Cortex of kidney (tissue), 1 donor: Measurements from ENCODE around the gene ZNF451.
"Not testable (repeated sequence)": the region's sequence is repeated elsewhere in the genome, so short reads cannot be mapped to it uniquely, and the experiment has no call there.

Experiments
- DNase-seq: peaks from one replicate; lab custom pipeline; 2025; lab: John Stamatoyannopoulos, UW

ZNF451 gene, protein sequence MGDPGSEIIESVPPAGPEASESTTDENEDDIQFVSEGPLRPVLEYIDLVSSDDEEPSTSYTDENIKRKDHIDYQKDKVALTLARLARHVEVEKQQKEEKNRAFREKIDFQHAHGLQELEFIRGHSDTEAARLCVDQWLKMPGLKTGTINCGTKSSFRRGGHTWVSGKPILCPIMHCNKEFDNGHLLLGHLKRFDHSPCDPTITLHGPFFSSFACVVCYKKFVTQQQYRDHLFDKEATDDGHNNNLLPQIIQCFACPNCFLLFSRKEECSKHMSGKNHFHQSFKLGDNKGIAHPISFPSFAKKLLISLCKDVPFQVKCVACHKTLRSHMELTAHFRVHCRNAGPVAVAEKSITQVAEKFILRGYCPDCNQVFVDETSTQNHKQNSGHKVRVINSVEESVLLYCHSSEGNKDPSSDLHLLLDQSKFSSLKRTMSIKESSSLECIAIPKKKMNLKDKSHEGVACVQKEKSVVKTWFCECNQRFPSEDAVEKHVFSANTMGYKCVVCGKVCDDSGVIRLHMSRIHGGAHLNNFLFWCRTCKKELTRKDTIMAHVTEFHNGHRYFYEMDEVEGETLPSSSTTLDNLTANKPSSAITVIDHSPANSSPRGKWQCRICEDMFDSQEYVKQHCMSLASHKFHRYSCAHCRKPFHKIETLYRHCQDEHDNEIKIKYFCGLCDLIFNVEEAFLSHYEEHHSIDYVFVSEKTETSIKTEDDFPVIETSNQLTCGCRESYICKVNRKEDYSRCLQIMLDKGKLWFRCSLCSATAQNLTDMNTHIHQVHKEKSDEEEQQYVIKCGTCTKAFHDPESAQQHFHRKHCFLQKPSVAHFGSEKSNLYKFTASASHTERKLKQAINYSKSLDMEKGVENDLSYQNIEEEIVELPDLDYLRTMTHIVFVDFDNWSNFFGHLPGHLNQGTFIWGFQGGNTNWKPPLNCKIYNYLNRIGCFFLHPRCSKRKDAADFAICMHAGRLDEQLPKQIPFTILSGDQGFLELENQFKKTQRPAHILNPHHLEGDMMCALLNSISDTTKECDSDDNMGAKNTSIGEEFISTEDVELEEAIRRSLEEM

DNA sequence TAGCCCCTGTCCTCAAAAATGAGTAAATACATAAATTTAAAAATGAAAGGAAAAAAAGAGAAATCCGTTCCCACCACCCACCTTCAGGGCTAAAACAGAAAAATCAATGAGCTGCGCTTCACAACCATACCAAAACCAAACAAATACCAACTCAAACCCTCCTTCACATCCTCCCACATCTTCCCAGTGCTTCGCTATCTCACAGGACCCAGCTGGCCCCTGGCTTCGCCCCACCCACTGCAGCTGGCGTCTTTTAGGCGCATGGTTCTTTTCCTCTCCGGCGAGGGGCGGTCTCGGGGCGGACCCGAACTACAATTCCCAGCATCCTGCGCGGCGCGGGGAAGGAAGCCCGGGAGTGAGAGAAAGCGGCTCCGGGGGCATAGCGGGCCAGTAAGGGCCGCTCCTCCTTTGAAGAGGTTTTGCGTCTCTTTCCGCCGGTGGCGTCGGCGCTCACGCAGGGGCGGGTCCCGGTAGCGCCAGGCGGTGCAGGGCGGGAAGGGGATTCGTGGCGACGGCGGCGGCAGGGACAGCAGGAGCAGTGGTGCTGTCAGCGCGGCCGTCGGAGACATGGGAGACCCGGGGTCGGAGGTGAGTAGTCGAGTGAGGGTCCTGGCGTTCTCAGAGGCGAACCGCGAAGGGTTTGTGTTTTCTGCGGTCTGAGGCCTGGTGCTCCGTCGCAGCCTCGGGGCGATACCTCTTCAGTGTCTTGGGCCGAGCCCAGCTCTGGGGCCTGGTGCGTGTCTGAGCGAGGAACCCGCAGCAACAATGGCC is at the start of gene ZNF451:
Gene ZNF451 (plus strand): TSS at position 502 of the 771 bp plus-strand sequence. CDS start 66 bp downstream, at position 568.
- peak; percentile 44 for DNase-seq

DNA sequence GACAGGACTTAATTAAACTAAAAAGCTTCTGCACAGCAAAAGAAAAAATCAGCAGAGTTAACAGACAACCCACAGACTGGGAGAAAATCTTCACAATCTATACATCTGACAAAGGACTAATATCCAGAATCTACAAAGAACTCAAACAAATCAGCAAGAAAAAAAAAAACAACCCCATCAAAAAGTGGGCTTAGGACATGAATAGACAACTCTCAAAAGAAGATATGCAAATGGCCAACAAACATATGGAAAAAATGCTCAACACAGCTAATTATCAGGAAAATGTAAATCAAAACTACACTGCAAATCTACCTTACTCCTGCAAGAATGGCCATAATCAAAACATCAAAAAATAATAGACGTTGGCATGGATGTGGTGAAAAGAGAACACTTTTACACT is 45.9 kb upstream of the ZNF451 start:
- DNase-seq, result not testable (repeated sequence)

DNA sequence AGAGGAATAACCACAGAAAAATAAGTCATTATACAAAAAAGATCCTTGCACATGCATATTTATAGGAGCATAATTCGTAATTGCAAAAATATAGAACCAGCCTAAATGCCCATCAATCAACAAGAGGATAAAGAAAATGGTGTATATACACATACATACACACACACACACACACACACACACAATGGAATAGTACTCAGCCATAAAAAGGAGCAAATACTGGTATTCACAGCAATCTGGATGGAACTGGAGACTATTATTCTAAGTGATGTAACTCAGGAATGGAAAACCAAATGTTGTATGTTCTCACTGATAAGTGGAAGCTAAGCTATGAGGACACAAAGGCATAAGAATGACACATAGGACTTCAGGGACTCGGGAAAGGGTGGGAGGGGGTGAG is 45.4 kb upstream of the ZNF451 start:
- DNase-seq, result no peak

DNA sequence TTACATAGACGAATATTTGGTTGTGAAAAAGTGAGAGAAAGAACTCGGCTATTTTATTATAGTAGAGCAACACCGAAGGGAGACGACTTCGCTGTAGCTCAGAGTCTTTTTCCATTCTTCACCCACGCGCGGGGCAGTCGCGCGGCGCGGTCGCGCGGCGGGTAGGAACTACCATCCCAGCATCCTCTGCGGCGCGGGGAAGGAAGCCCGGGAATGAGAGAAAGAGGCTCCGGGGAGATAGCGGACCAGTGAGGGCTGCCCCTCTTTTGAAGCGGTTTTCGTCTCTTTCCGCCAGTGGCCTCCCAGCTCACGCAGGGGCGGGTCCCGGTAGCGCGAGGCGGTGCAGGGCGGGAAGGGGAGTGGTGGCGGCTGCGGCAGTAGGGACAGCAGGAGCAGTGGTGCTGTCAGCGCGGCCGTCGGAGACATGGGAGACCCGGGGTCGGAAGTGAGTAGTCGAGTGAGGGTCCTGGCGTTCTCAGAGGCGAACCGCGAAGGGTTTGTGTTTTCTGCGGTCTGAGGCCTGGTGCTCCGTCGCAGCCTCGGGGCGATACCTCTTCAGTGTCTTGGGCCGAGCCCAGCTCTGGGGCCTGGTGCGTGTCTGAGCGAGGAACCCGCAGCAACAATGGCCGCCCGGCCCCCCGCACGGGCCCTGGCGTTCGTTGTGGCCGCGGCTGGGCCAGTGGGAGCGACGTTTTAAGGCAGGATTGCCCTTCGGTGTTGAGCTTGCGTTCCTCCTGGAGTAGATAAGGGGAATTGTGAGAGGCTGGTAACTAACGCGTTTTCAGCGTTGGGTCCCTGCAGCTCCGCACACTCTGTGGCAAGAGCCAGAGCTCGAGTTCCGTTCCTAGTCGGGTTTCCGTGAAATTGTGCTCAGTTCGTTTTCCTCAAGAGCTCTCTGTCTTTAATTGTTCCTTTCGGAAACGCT is 43.4 kb upstream of the ZNF451 start, which contains the start of gene KIAA1586:
Gene KIAA1586 (plus strand): TSS at position 362 of the 925 bp plus-strand sequence. CDS start 63 bp downstream, at position 425.
- peak; percentile 9 for DNase-seq

DNA sequence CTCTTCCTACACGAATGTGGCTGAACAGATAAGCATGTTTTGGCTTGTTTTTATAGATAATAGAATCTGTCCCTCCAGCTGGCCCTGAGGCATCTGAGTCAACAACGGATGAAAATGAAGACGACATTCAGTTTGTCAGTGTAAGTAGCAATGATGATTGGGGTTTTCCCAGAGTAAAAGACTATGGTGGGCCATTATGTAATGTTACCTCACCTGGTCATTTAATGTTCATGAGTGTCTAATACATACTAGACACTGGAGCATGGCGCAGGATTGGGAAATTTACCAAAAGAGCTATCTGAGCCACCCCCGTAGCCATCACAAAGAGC is 42.8 kb upstream of the ZNF451 start:
- not testable (repeated sequence) for DNase-seq

DNA sequence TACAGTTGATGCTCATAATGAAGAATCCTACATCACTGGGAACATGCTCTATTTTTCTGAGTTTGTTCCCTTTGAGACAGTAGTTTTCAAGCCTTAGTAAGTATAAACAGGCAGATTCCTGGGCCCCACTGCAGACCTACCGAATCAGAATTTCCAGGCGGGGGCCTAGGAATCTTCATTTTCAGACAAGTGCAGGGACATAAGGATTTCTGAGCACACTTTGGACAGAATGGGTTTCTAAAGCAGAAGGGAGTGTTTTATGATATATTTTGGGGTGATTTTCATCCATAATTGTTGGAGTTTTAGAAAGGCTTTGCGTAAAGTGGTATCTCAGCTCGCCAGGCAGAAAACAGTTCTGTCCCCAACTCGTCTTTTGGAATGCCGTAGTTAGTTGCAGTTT is 42.1 kb upstream of the ZNF451 start:
- DNase-seq, result not testable (repeated sequence)

DNA sequence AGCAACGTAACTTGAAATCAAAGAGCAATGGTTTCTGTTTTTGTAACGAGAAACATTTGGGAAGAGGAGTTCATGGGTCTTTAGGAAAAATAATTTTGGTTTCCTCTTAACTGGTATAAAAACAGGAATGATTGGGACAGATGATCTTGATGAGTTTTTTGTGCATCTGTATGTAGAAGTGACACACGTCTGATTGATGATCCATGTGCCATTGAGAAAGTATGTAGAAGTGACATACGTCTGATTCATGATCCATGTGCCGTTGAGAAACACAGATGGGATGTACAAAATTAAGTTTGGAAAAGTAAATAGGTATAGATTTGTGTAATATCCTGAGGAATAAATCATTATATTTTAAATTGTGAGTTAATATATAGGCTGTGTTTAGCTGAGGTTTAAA is 41.4 kb upstream of the ZNF451 start:
- DNase-seq, result no peak

DNA sequence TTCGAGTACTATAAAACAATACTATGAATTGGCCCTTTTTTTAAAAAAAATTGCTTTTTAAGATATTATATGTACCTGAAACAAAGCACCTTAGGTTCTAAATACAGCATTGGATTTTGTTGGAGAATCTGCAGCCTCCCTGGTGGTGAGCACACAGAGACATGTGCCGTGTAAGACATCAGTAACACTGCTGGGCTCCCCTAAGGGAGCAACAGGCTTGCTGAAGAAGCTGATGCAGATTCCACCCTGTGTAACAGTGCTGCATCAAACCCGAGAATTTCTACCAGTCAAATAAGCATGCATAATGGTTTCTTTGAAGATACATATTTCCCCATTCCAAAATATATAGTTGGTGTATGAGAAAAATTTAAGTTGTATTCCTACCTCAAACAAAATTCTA is 26.1 kb upstream of the ZNF451 start:
- DNase-seq, result no peak

DNA sequence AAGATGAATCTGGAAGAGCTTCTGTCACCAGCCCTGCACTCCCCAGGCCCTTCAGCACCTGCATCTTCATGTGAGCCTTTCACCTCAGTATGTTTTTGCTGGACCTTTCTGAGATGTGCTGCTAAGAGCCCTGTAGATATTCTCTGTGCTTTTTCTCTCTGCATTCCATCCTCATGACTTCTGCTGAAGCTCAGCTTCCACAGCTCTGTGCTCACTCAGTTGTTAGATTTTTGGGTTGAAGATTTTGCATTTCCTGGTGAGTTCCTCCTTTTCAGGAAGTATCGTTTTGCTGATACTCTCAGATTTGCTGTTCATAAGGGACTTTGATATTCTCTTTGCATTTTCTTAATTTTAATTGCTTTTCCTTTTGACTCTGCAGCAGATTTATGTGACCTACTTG is 25.2 kb upstream of the ZNF451 start:
- DNase-seq, result no peak

DNA sequence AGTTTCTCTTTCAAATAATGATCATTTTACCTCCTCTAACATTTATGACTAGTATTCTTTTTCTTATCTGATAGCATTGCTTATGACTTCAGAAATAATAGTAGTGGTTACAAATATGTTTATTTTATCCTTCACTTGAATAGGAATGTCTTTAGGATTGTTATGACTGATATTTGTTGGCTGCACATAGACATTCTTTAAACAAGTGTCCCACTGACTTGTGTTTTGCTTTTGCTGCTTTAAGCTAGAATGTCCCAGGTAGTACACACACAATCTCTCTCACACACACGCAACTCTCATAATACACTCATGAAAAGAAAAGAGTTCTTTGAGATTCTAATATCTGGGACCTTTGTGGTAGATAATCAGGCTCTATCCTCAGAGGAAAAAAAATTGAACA is 21.9 kb upstream of the ZNF451 start:
- DNase-seq, result no peak

DNA sequence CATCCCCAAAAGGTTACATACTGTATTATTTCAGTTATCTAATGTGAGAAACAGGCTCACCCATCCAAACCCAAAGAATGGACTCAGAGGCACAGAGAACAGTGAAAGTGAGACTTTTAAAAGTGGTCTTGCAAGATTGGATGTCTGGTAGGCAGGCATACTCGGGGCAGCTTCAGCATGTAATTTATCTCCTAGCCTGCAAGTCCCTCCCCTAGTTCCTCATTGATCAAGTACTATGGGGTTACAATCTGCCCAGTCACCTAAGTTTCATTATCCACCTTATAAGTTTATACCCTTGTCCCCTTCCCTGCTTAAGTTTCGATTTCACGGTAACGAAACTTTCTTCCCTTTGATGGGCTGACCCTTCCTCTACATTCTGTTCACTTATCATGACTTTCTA is 20.8 kb upstream of the ZNF451 start:
- no peak for DNase-seq

DNA sequence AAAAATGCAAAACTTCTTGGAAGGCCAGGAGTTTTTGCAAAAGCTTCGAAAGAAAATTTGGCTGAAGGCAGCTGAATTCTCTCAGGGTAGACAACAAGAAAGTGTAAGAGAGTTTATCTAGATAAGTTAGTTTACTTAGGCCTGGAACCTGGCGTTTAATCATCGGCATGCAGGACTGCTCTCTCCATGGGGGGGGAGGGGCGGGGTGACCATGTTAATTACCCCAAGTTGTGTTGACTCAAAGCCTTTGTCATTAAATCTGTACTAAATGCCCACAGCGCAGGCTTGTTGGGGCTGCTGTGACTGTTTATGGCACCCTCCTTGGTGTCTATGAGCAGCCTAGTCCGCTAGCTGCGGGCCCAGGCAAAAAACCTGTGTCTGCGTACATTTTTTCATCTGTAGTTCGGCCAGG is 20.1 kb upstream of the ZNF451 start:
- DNase-seq, result no peak

DNA sequence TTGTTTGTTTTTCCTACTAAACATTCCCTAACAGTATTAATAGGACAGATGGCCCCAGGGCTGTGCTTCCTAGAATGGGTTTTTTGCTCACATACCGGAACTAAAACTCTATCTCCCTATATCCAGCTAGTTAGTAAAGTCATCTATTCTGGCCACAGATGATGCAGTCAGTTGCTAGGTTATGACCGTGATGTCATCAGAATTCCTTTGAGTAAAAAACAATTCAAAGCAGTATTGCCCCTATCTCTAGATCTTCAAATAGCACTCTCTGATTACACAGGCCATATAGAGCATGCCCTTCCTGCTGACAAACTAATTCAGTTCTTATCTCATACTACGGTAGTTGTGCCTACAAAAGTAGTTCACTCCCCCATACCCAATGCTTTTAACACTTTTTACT is 17.9 kb upstream of the ZNF451 start:
- no peak for DNase-seq

DNA sequence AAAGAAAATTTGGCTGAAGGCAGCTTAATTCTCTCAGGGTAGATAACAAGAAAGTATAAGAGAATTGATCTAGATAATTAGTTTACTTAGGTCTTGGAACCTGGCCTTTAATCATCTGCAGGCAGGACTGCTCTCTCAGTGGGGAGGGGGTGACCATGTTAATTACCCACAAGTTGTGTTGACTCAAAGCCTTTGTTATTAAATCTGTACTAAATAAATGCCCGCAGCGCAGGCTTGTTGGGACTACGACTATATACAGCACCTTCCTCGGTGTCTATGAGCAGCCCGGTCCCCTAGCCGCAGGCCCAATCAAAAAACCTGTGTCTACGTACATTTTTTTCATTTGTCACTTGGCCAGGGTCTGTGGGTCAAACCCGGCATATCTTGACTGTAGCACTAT is 15.6 kb upstream of the ZNF451 start:
- DNase-seq, result no peak

DNA sequence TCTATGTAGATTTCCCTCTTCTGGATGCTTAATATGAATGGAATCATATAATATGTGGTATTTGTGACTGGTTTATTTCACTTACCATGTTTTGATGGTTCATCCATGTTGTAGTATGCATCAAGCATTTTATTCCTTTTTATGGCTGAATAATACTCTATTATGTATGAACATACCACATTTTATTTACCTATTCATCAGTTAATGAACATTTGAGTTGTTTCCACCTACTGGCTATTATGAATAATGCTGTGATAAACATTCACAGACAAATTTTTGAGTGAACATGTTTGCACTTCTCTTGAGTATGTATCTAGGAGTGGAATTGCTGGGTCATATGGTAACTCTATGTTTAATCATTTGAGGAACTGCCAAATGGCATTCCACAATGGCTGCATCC is 14.9 kb upstream of the ZNF451 start:
- no peak for DNase-seq

DNA sequence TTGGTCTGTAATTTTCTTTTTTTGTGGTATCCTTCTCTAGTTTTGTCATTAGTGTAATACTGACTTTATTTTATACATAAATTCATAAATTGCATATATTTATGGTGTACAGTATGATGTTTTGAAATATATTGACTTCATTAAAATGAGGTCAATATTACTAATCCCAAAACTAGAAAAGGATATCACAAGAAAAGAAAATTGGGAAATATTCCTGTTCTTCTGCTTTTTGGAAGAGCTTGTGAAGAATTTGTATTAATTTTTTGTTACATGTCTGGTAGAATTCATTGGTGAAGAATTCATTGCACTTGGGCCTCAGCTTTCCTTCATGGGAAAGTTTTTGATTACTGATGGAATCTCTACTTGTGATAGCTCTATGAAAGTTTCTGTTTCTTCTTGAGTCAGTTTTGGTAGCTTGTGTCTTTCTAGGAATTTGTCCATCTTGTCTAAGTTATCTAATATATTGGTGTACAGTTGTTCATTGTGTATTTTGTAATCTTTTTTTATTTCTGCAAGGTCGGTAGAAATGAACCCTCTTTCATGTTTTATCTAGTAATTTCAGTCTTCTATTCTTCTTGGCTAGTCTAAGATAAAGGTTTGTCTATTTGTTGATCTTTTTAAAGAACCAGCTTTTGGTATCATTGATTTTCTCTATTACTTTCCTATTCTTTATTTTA is 11.3 kb upstream of the ZNF451 start:
- DNase-seq, result no peak

DNA sequence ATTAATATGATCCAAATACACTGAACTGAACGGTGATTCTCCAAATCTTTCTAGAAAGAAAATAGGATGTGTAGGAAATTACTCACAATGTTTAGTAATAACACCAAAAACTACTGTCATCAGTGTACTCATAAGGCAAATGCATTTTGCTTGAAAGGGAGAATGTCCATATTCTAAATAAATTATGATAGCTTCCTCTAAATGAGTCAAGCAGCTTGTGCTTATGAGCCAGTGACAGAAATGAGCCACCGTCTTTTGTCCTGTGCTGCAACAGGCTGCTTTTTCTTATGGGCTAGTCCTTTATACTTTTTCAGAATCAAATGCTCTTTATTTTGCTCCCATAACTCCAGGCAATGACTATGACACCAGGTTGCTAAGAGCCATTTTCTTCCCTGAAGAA is 4.5 kb upstream of the ZNF451 start:
- no peak for DNase-seq

DNA sequence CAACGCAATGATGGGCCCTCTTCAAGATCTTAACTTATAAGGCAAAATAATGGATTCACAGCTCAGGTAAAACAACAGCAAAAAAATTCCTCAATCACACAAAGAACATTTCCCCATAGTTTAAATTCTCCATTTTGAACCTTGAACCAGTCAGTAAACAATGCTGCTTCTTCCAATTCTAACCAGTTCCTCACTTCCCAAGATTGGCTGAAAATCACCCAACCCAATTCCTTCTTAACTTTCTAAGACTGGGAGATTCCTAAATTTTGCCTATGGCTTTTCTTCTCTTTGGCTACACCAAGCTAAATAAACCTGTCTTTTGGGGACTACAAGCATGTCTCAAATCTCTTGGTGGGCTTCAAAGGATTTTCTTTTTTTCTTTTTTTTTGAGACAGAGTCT is 3.1 kb upstream of the ZNF451 start:
- DNase-seq, result no peak

DNA sequence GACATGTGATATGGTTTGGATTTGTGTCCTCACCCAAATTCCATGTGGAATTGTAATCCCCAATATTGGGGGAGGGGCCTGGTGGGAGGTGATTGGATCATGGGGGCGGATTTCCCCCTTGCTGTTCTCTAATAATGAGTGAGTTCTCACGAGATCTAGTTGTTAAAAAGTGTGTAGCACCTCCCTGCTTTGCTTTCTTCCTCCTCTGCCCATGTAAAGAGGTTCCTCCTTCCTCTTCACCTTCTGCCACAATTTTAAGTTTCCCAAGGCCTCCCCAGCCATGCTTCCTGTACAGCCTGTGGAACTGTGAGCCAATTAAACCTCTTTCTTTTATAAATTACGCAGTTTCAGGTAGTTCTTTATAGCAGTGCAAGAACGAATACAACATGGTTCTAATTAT is 2.1 kb upstream of the ZNF451 start:
- DNase-seq, result no peak

DNA sequence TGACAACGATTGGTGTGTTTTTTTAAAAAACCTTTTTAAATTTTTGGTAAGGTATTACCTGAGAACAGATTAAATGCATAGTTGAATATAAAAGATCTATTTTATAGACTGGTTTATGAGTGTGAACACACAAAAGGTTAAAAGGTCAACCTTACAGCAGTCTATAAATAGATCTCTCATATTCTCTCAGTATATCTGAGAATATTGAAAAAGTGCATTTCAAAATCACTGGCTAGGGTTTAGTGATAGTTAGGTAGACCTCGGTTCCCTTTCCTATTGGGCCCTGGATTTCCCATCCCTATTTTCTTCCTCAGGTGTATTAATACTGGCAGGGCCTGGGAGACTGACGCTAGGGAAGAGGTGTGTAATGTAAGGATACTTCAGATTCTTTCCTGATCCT is 723 bp upstream of the ZNF451 start:
- no peak for DNase-seq
